SK-N-SH (cell line): Measurements from ENCODE around the gene MAPK4. TPM values are rescaled to one million over a fixed set of nuclear protein-coding genes. Genes with fewer than 3 reads are reported as not detected.

Experiments
- CTCF ChIA-PET: fragments of 300-600, 350-600 bp; formaldehyde crosslinking; extraction: SDS; loops from one replicate; lab custom pipeline; 2021; lab: Yijun Ruan, JAX
- POLR2A ChIA-PET: fragments of 350-600 bp; sonication (Branson Sonifier 250); formaldehyde crosslinking; extraction: SDS; loops from one replicate; lab custom pipeline; 2020; ENCODE audit warnings: antibody characterized with exemption, inconsistent platforms; lab: Yijun Ruan, JAX
- DNase-seq: peaks from one replicate; pipeline ENCODE4 v3.0.0; 2012
- H2AFZ ChIP-seq: fragments of 200-600 bp; sonication (generic); 2 replicates; pipeline ENCODE4 v1.8.1; 2016; ENCODE audit warnings: antibody characterized with exemption, mild to moderate bottlenecking, low read depth
- H3F3A ChIP-seq: fragments of 200-600 bp; sonication (generic); replicated peaks from 2 replicates; pipeline ENCODE3; 2016; ENCODE audit warnings: antibody characterized with exemption, mild to moderate bottlenecking; ENCODE audit not compliant: insufficient read depth
- H3K27ac ChIP-seq, 2 experiments: fragments of 200-500 bp in 1 of 2; fragments of 200-600 bp in 1 of 2; sonication (Bioruptor generic) in 1 of 2; sonication (generic), shearing (Covaris generic) in 1 of 2; 2 replicates each; pipeline versions ENCODE4 v1.5.1 to v1.6.1; 2014 to 2016; ENCODE audit warnings: low read depth in 2 of 2, inconsistent platforms in 1 of 2, low read length in 1 of 2, mild to moderate bottlenecking in 1 of 2, mixed read lengths in 1 of 2
- H3K27me3 ChIP-seq: fragments of 200-600 bp; sonication (generic), shearing (Covaris generic); 2 replicates; pipeline ENCODE4 v1.6.1; 2016; ENCODE audit warnings: mixed run types; ENCODE audit not compliant: insufficient read depth
- H3K36me3 ChIP-seq, 2 experiments: fragments of 200-500 bp in 1 of 2; fragments of 200-600 bp in 1 of 2; sonication (Bioruptor generic) in 1 of 2; sonication (generic) in 1 of 2; replicated peaks in 1 of 2; 2 replicates each; pipeline versions ENCODE3 to v1.5.1; 2014 to 2016; ENCODE audit warnings: low read length in 1 of 2, mild to moderate bottlenecking in 1 of 2; ENCODE audit not compliant: insufficient read depth in 2 of 2, control insufficient read depth in 1 of 2
- H3K4me1 ChIP-seq, 2 experiments: fragments of 200-500 bp in 1 of 2; fragments of 200-600 bp in 1 of 2; sonication (Bioruptor generic) in 1 of 2; sonication (generic), shearing (Covaris generic) in 1 of 2; 2 replicates each; pipeline versions ENCODE4 v1.5.1 to v1.6.1; 2014 to 2016; ENCODE audit warnings: low read depth in 1 of 2, low read length in 1 of 2, mixed run types in 1 of 2; ENCODE audit not compliant: insufficient read depth in 2 of 2, control insufficient read depth in 1 of 2
- H3K4me2 ChIP-seq: fragments of 200-600 bp; sonication (generic), shearing (Covaris generic); 2 replicates; pipeline ENCODE4 v1.6.1; 2017; ENCODE audit warnings: mixed run types
- H3K4me3 ChIP-seq, 2 experiments: fragments of 200-500 bp in 1 of 2; fragments of 200-600 bp in 1 of 2; sonication (Bioruptor generic) in 1 of 2; sonication (generic), shearing (Covaris generic) in 1 of 2; 2 replicates each; pipeline versions ENCODE4 v1.5.1 to v1.8.1; 2014 to 2016; ENCODE audit warnings: low read depth in 2 of 2, inconsistent platforms in 1 of 2, low read length in 1 of 2, mild to moderate bottlenecking in 1 of 2, mixed read lengths in 1 of 2, moderate library complexity in 1 of 2
- H3K79me2 ChIP-seq: fragments of 200-600 bp; sonication (generic); 2 replicates; pipeline ENCODE4 v1.8.1; 2017; ENCODE audit warnings: mild to moderate bottlenecking; ENCODE audit not compliant: insufficient read depth
- H3K9ac ChIP-seq: fragments of 200-600 bp; sonication (generic); 2 replicates; pipeline ENCODE4 v1.6.1; 2017; ENCODE audit warnings: mixed run types
- H3K9me2 ChIP-seq: fragments of 200-600 bp; sonication (generic); 2 replicates; pipeline ENCODE4 v1.6.1; 2017; ENCODE audit warnings: mixed run types
- H3K9me3 ChIP-seq: fragments of 200-600 bp; sonication (generic); 2 replicates; pipeline ENCODE4 v1.6.1; 2017; ENCODE audit warnings: mixed run types, mild to moderate bottlenecking, moderate library complexity
- H4K20me1 ChIP-seq: fragments of 200-600 bp; sonication (generic); 2 replicates; pipeline ENCODE4 v1.6.1; 2017; ENCODE audit warnings: mild to moderate bottlenecking, mixed run types; ENCODE audit not compliant: insufficient read depth
- CHD2 ChIP-seq: fragments of 150-350 bp; IDR thresholded peaks from 2 replicates; pipeline ENCODE4 v1.6.1; 2018; ENCODE audit warnings: low read length; ENCODE audit not compliant: partially characterized antibody
- CTCF ChIP-seq: fragments of 200-600 bp; sonication (generic); IDR thresholded peaks from 2 replicates; pipeline ENCODE4 v1.6.1; 2017; ENCODE audit warnings: antibody characterized with exemption, mild to moderate bottlenecking, moderate library complexity
- ELF1 ChIP-seq: IDR thresholded peaks from 2 replicates; pipeline ENCODE4 v1.4.0; 2012
- EZH2phosphoT487 ChIP-seq: fragments of 200-600 bp; sonication (generic); IDR thresholded peaks from 2 replicates; pipeline ENCODE4 v1.6.1; 2017; ENCODE audit warnings: low read depth, mixed run types, mild to moderate bottlenecking, antibody characterized with exemption, moderate library complexity, borderline replicate concordance
- GATA2 ChIP-seq: sonication (generic); formaldehyde crosslinking; IDR thresholded peaks from 2 replicates; pipeline ENCODE4 v1.5.0; 2020; ENCODE audit warnings: mild to moderate bottlenecking, missing genetic modification reagents
- JUND ChIP-seq: IDR thresholded peaks from 2 replicates; pipeline ENCODE4 v1.4.0; 2012
- MAX ChIP-seq: IDR thresholded peaks from 2 replicates; pipeline ENCODE4 v1.4.0; 2012; ENCODE audit warnings: low read depth
- MXI1 ChIP-seq: IDR thresholded peaks from 2 replicates; pipeline ENCODE4 v1.6.1; 2012; ENCODE audit warnings: mild to moderate bottlenecking, low read depth, low read length, improper control_type of control experiment
- PBX3 ChIP-seq: IDR thresholded peaks from 2 replicates; pipeline ENCODE4; 2012
- RAD21 ChIP-seq: IDR thresholded peaks from 2 replicates; pipeline ENCODE4 v1.6.1; 2012; ENCODE audit warnings: mild to moderate bottlenecking, low read length
- RXRA ChIP-seq: IDR thresholded peaks from 2 replicates; pipeline ENCODE4 v1.4.0; 2012; ENCODE audit warnings: low read depth, mild to moderate bottlenecking, borderline replicate concordance
- TAF1 ChIP-seq: IDR thresholded peaks from 2 replicates; pipeline ENCODE4 v1.6.1; 2012; ENCODE audit warnings: low read depth, mild to moderate bottlenecking, low read length, moderate library complexity, borderline replicate concordance
- TEAD4 ChIP-seq: IDR thresholded peaks from 2 replicates; pipeline ENCODE4 v1.4.0; 2012; ENCODE audit warnings: mild to moderate bottlenecking, borderline replicate concordance; ENCODE audit not compliant: insufficient read depth
- ZBTB33 ChIP-seq: IDR thresholded peaks from 2 replicates; pipeline ENCODE4 v1.4.0; 2012; ENCODE audit warnings: low read depth, borderline replicate concordance
- WGBS: methylation state at CpG from one replicate; pipeline ENCODE4 v1.1.6; 2017; ENCODE audit warnings: low lambda C conversion rate; 5-methylcytosine and 5-hydroxymethylcytosine counted together
- polyA plus RNA-seq, 3 experiments: library from polyadenylated mRNA; depleted of rRNA; stranded (reverse); fragments of >200 nt; gene quantifications; 2 replicates each; pipeline ENCODE4 v1.2.3, GENCODE V29; 2012

The MAPK4 gene
- polyA plus RNA-seq, 1 of the 3 experiments (the other 2 are of a cell fraction) = 0.02 TPM

GRCh38 chr18:50582500-50582899 is 22.6 kb downstream of the MAPK4 start:
- no peak for DNase-seq
- Histone ChIP-seq H3K36me3 (no peaks in the 10 kb centered on the region), H3K4me2 (no peak overlapping the region), H3F3A (no peaks in the 10 kb centered on the region), H3K9ac (no peak overlapping the region), H3K9me3 (no peaks in the 10 kb centered on the region), H3K79me2 (no peaks in the 10 kb centered on the region), H2AFZ (no peak overlapping the region), H3K27me3 (no peaks in the 10 kb centered on the region), H3K27ac (no peak overlapping the region), H3K4me1 (no peaks in the 10 kb centered on the region), H3K4me3 (no peak overlapping the region), H4K20me1 (no peaks in the 10 kb centered on the region), H3K9me2 (no peaks in the 10 kb centered on the region)
- POLR2A ChIA-PET = no interaction called here
- CTCF ChIA-PET = interaction anchor here (1.3 to 2.0 kb wide), 2 partner anchors 8 to 75 kb away, joined by 3 to 7 read pairs; no protein-coding TSS in a partner anchor
- TF ChIP-seq CHD2 (no peak), RAD21 (no peak), MXI1 (no peak), ELF1 (no peak)
- WGBS = 10% methylated on average over 3 of the region's 4 CpGs

GRCh38 chr18:50586710-50587109 is 26.8 kb downstream of the MAPK4 start:
- peak; percentile 43 for DNase-seq
- TF ChIP-seq GATA2 (CRISPR knock-in tag) (no peak), RAD21 (peak; percentile 47; the same call in 1 of the 2 replicates), CTCF (peak; percentile 34; the same call in 1 of the 2 replicates), JUND (no peak)
- Histone ChIP-seq H3K27me3 (no peaks in the 10 kb centered on the region), H3K9me3 (no peaks in the 10 kb centered on the region), H3K27ac (no peak overlapping the region), H2AFZ (no peak overlapping the region), H3K4me2 (no peak overlapping the region), H3K79me2 (no peaks in the 10 kb centered on the region), H4K20me1 (no peaks in the 10 kb centered on the region), H3K9ac (no peak overlapping the region), H3K9me2 (no peaks in the 10 kb centered on the region), H3F3A (no peaks in the 10 kb centered on the region), H3K4me1 (no peaks in the 10 kb centered on the region), H3K36me3 (no peaks in the 10 kb centered on the region), H3K4me3 (no peak overlapping the region; a peak in 1 of 4 replicates)
- ChIA-PET POLR2A (no interaction called here), CTCF (interaction anchor here (0.6 to 2.2 kb wide), 16 partner anchors 9 to 219 kb away, joined by 3 to 7 read pairs (median 4); no protein-coding TSS in a partner anchor)

GRCh38 chr18:50590593-50590992 is 30.7 kb downstream of the MAPK4 start:
- Histone ChIP-seq H3K27me3 (no peaks in the 10 kb centered on the region), H3K4me1 (no peaks in the 10 kb centered on the region), H3K79me2 (no peaks in the 10 kb centered on the region), H3K9me2 (no peaks in the 10 kb centered on the region), H4K20me1 (no peaks in the 10 kb centered on the region), H3K4me2 (no peak overlapping the region), H3K27ac (no peak overlapping the region), H3K4me3 (no peak overlapping the region), H3K9ac (no peak overlapping the region), H3K9me3 (no peaks in the 10 kb centered on the region), H2AFZ (no peak overlapping the region), H3K36me3 (no peaks in the 10 kb centered on the region), H3F3A (no peaks in the 10 kb centered on the region)
- no peak for DNase-seq
- CTCF ChIA-PET = interaction anchor here (1.7 kb wide), 1 partner anchor 83 kb away, joined by 10 read pairs; no protein-coding TSS in a partner anchor
- POLR2A ChIA-PET = no interaction called here
- WGBS = 38% methylated on average over 3 of the region's 3 CpGs
- TF ChIP-seq ZBTB33 = no peak
- TF ChIP-seq EZH2phosphoT487 = no peak
- no peak for TF ChIP-seq RAD21
- no peak for TF ChIP-seq RXRA
- no peak for TF ChIP-seq PBX3
- TF ChIP-seq MAX = no peak
- TF ChIP-seq ELF1 = no peak
- no peak for TF ChIP-seq TAF1
- no peak for TF ChIP-seq CTCF
- no peak for TF ChIP-seq TEAD4
